HG02763 (cell line): ENCODE measurements around the gene SRP68.
"Not testable (repeated sequence)": the region's sequence is repeated elsewhere in the genome, so short reads cannot be mapped to it uniquely, and the experiment has no call there.

ENCODE experiments used
- ATAC-seq: cut with Tn5 transposase; IDR thresholded peaks from one replicate; pipeline ENCODE4 v1.9.1; 2021; ENCODE audit warnings: mild to moderate bottlenecking, moderate library complexity; ENCODE audit not compliant: unreplicated experiment

Gene SRP68

GRCh38 chr17:76078370-76078769, 6.1 kb upstream of the SRP68 start:
- ATAC-seq: not testable (repeated sequence)

- no peak for ATAC-seq
Measured at GRCh38 chr17:76077584-76078110, 5.3 kb upstream of the SRP68 start.

- no peak for ATAC-seq
Measured at GRCh38 chr17:76076765-76077583, 4.7 kb upstream of the SRP68 start.

GRCh38 chr17:76076146-76076764, 3.9 kb upstream of the SRP68 start:
- no peak for ATAC-seq

GRCh38 chr17:76075364-76076145, 3.2 kb upstream of the SRP68 start:
- no peak for ATAC-seq

- ATAC-seq: no peak
Measured at GRCh38 chr17:76074390-76075363, 2.4 kb upstream of the SRP68 start, which contains the start of gene GALR2. GALR2 (plus strand) TSS chr17:76074781; CDS start chr17:76074884, 103 bp downstream.

GRCh38 chr17:76071531-76072147, 678 bp downstream of the SRP68 start:
- no peak for ATAC-seq

GRCh38 chr17:76065775-76066174, 6.5 kb downstream of the SRP68 start:
- no peak for ATAC-seq

- ATAC-seq: no peak
Measured at GRCh38 chr17:76063875-76064546, 8.3 kb downstream of the SRP68 start.

GRCh38 chr17:76058264-76058663, 14.1 kb downstream of the SRP68 start:
- not testable (repeated sequence) for ATAC-seq

- no peak for ATAC-seq
Measured at GRCh38 chr17:76056882-76057281, 15.4 kb downstream of the SRP68 start.

- no peak for ATAC-seq
Measured at GRCh38 chr17:76054112-76054476, 18.2 kb downstream of the SRP68 start.

- no peak for ATAC-seq
Measured at GRCh38 chr17:76053246-76054111, 18.8 kb downstream of the SRP68 start.

GRCh38 chr17:76051561-76051960, 20.8 kb downstream of the SRP68 start:
- ATAC-seq: no peak

- no peak for ATAC-seq
Measured at GRCh38 chr17:76050538-76051467, 21.5 kb downstream of the SRP68 start.

- ATAC-seq: no peak
Measured at GRCh38 chr17:76049836-76050537, 22.3 kb downstream of the SRP68 start.

GRCh38 chr17:76049239-76049638, 23.1 kb downstream of the SRP68 start:
- ATAC-seq: no peak
